Stimulated activated naive B cell treated with anti-CD40 and anti-IgM and Interleukin-4, amounts not matched to agents 10 μg/mL and 1 μg/mL and 100 μg/mL, for 72 hours (primary cell): ENCODE data around the gene POM121C.
"Not testable (repeated sequence)": the region's sequence is repeated elsewhere in the genome, so short reads cannot be mapped to it uniquely, and the experiment has no call there.

Source experiments
- ATAC-seq, 2 donors: fragments of 150-1000 bp; cut with Tn5 transposase; replicated peaks; 2 replicates each; pipeline ENCODE4 v1.10.0; 2021; ENCODE audit warnings: moderate library complexity in 1 of 2
- DNase-seq: peaks from one replicate; pipeline ENCODE4 v3.0.0; 2021
- H3K27ac Mint-ChIP-seq: one replicate; pipeline ENCODE4 v1.8.0; 2022; ENCODE audit warnings: mild to moderate bottlenecking, mixed read lengths
- H3K27me3 Mint-ChIP-seq, 2 donors: one replicate each; pipeline ENCODE4 v1.8.0; 2022; ENCODE audit warnings: mixed read lengths in 2 of 2
- H3K36me3 Mint-ChIP-seq, 2 donors: one replicate each; pipeline ENCODE4 v1.8.0; 2022; ENCODE audit warnings: mixed read lengths in 2 of 2, mild to moderate bottlenecking in 1 of 2
- H3K4me1 Mint-ChIP-seq, 2 donors: one replicate each; pipeline ENCODE4 v1.8.0; 2022; ENCODE audit warnings: mixed read lengths in 2 of 2, mild to moderate bottlenecking in 1 of 2
- H3K4me3 Mint-ChIP-seq, 2 donors: one replicate each; pipeline ENCODE4 v1.8.0; 2022; ENCODE audit warnings: mild to moderate bottlenecking in 2 of 2, mixed read lengths in 2 of 2, moderate library complexity in 1 of 2
- H3K9me3 Mint-ChIP-seq, 2 donors: one replicate each; pipeline ENCODE4 v1.8.0; 2022; ENCODE audit warnings: mixed read lengths in 2 of 2, mild to moderate bottlenecking in 1 of 2

Gene POM121C

GRCh38 chr7:75393194-75393593 is 92.9 kb downstream of the POM121C start:
- H3K27me3 Mint-ChIP-seq, H3K27ac Mint-ChIP-seq, H3K4me1 Mint-ChIP-seq, DNase-seq, H3K36me3 Mint-ChIP-seq, H3K9me3 Mint-ChIP-seq, H3K4me3 Mint-ChIP-seq, ATAC-seq: not testable (repeated sequence)

GRCh38 chr7:75374519-75375317 is 111.4 kb downstream of the POM121C start:
- H3K4me3 Mint-ChIP-seq, H3K36me3 Mint-ChIP-seq, H3K27ac Mint-ChIP-seq, DNase-seq, H3K27me3 Mint-ChIP-seq, H3K4me1 Mint-ChIP-seq, H3K9me3 Mint-ChIP-seq: not testable (repeated sequence)
- peak in 1 of 2 donors; percentile 10 for ATAC-seq

DNA sequence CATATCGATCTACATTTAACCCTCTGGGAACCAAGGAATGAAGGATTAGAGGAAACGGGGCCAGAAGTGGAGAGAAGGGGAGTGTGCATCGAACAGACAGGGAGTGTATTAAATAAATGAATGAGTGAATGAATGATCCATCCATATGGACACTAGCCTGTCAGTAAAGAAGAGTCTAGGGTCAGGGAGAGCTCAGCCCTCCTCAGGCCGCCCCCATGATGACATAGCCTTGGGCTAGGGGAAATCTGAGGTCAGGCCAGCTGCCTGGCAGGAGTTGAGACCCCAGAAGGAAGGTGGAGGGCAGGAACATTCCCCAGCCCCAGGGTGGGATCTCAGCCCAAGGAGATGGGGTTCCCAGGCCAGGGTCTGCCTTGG is 112.0 kb downstream of the POM121C start:
- not testable (repeated sequence) for DNase-seq

GRCh38 chr7:75367313-75367712 is 118.8 kb downstream of the POM121C start:
- DNase-seq, H3K9me3 Mint-ChIP-seq, H3K36me3 Mint-ChIP-seq, H3K4me3 Mint-ChIP-seq, H3K27me3 Mint-ChIP-seq, H3K27ac Mint-ChIP-seq, H3K4me1 Mint-ChIP-seq, ATAC-seq: not testable (repeated sequence)

More for the DNA sequence above, 112.0 kb downstream of the POM121C start:
- not testable (repeated sequence) for H3K9me3 Mint-ChIP-seq, H3K4me3 Mint-ChIP-seq, H3K36me3 Mint-ChIP-seq, H3K27ac Mint-ChIP-seq, H3K4me1 Mint-ChIP-seq, H3K27me3 Mint-ChIP-seq
- peak in 1 of 2 donors; percentile 22 for ATAC-seq
